Measurements from ENCODE around the gene TMSB4X.
A peak's percentile ranks its signal among the peaks of the same experiment; 100 is the strongest.
"Not testable (repeated sequence)": the region's sequence is repeated elsewhere in the genome, so short reads cannot be mapped to it uniquely, and the experiment has no call there.

TMSB4X gene

GRCh38 chrX:12974796-12975669 lies at the start of gene TMSB4X:
Gene TMSB4X, plus strand, starts transcription at chrX:12975110.
- peak; percentile 68 for DNase-seq

DNA sequence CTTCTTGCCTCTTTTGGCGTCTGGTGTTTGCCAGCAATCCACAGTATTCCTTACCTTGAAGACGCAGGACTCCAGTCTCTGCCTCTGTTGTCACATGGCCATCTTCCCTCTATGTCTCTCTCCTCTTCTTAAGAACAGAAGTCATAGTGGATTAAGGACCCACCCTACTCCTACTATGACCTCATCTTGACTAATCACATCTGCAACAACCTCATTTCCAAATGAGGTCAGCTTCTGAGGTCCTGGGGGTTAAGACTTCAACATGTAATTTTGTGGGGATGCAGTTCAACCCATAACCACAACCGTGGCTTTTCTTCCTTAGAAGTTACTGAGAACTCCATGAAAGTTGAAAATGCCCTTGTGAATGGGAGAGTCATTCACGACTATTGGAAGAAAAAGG lies 45.2 kb upstream of the TMSB4X start:
- no peak for DNase-seq

GRCh38 chrX:12930150-12930549 lies 44.8 kb upstream of the TMSB4X start:
- no peak for DNase-seq

- no peak for DNase-seq
Observed at GRCh38 chrX:12932244-12932643, 42.7 kb upstream of the TMSB4X start.

- DNase-seq: no peak
Observed at GRCh38 chrX:12934850-12935249, 40.1 kb upstream of the TMSB4X start.

DNA sequence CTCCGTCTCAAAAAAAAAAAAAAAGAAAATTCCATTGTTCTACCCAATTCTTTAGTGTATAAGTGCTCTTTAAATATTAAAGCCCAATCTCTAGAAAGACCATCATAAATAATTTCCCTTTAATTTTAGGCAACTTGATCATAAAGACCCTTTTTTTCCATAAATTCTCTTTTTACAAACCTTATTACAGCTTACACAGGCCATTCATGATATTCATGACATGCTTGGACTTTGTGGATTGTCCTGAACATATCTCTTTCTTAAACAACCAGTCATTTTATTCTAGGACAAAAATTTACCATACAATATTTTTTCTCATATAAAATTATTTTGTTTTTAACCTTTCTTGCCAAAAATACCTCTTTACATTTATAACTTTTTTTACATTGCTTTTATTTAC lies 38.0 kb upstream of the TMSB4X start:
- no peak for DNase-seq

GRCh38 chrX:12940471-12940870 lies 34.4 kb upstream of the TMSB4X start:
- DNase-seq: not testable (repeated sequence)

DNA sequence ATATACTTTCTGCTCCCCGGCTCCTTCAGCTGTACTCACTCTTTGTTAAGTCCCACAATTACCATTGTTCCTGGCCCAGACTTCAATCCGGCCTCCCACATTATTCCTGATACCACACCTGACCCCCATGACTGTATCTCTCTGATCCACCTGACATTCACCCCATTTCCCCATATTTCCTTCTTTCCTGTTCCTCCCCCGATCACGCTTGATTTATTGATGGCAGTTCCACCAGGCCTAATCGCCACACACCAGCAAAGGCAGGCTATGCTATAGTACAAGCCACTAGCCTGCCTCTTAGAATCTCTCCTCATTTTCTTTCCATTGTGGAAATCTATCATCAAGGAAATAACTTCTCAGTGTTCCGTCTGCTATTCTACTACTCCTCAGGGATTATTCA lies 31.3 kb upstream of the TMSB4X start:
- DNase-seq: not testable (repeated sequence)

DNA sequence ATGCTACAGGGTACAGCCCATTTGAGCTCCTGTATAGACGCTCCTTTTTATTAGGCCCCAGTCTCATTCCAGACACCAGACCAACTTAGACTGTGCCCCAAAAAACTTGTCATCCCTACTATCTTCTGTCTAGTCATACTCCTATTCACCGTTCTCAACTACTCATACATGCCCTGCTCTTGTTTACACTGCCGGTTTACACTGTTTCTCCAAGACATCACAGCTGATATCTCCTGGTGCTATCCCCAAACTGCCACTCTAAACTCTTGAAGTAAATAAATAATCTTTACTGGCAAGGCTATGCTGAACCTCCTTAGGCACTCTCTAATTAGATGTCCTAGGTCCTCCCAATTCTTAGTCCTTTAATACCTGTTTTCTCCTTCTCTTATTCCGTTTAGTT lies 30.5 kb upstream of the TMSB4X start:
- not testable (repeated sequence) for DNase-seq

DNA sequence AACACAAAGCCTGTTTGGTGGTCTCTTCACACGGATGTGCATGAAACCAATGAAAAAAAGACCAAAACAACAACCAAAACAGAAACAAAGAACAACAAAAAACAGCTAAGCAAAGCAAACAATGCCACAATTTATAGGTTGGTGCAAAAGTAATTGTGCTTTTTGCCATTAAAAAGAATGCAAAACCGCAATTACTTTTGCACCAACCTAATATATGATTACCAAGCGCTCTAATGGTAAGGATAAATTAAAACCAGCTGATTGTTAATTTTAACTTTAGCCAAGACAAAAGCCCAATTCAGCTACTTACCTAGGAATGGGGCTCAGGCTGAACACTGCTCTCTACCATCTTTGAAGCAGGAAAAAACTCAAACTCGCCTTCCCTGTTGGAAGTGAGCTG lies 29.4 kb upstream of the TMSB4X start:
- DNase-seq: no peak

GRCh38 chrX:12946406-12946805 lies 28.5 kb upstream of the TMSB4X start:
- no peak for DNase-seq

- peak; percentile 68 for DNase-seq
Observed at GRCh38 chrX:12946838-12947544, 27.9 kb upstream of the TMSB4X start.

GRCh38 chrX:12947545-12948235 lies 27.2 kb upstream of the TMSB4X start:
- DNase-seq: no peak

GRCh38 chrX:12948495-12948894 lies 26.4 kb upstream of the TMSB4X start:
- DNase-seq: no peak

DNA sequence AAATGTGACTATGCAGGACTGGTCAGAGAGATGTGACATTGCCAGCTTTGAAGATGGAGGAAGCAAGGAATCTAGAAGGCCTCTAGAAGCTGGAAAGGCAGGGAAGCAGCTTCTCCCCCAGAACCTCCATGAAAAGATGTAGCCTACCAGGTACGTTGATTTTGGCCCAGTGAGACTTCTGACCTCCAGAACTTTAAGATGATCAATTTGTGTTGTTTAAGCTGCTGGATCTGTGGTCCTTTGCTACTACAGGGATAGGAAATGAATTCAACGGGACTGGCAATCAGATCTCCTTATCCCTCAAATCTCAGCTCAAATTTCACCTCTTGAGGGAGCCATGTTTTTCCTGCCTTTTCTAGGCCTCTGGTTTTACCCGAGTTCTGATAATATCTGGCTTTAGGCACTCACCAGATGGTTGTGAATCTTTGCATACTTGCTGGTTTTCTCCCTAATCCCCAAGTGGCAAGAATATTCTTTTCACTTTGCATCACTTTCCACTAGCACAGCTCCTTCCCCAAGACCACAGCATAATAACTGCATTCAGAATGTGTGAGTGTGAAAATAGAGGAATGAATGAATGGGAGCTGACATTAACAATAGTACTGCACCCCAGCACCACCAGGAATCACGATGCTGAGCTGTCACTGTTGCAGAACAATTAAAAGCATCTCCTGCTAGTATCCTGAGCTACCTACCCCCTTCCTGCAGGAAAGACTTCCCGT lies 25.5 kb upstream of the TMSB4X start:
- no peak for DNase-seq

GRCh38 chrX:12949927-12950656 lies 24.8 kb upstream of the TMSB4X start:
- DNase-seq: peak; percentile 73

GRCh38 chrX:12950851-12951594 lies 23.9 kb upstream of the TMSB4X start:
- peak; percentile 54 for DNase-seq

- DNase-seq: no peak
Observed at GRCh38 chrX:12951595-12951975, 23.3 kb upstream of the TMSB4X start.

DNA sequence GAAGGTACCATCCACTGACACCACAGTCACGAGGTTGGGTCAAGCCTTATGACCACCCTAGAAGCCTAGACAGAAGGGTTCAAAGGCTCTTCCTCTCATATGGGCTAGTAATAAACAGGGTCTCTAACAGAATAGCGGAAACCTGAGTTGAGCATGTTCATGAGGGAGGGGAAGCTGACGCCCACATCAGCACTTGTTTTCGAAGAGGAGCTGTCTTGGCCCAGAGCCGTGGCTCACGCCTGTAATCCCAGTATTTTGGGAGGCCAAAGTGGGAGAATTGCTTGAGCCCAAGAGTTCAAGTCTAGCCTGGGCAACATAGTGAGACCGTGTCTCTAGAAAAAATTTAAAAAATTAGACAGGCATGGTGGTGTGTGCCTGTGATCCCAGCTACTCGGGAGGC lies 21.5 kb upstream of the TMSB4X start:
- DNase-seq: no peak

DNA sequence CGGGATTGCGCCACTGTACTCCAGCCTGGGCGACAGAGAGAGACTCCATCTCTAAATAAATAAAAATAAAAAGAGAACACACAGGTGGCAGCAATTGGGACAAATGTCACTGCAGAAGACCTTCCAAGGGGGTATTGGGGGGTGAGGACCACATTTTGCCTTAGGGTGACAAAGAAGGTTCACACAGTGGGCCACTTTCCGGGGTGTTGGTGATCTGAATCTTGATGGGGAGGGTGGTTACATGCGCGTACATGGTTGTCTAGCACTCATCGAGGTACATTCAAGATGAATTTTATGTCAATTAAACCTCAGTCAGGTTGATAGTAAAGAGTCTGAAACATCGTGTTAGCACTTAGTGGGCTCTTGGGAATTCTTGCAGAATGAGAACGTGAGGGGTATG lies 20.5 kb upstream of the TMSB4X start:
- no peak for DNase-seq

DNA sequence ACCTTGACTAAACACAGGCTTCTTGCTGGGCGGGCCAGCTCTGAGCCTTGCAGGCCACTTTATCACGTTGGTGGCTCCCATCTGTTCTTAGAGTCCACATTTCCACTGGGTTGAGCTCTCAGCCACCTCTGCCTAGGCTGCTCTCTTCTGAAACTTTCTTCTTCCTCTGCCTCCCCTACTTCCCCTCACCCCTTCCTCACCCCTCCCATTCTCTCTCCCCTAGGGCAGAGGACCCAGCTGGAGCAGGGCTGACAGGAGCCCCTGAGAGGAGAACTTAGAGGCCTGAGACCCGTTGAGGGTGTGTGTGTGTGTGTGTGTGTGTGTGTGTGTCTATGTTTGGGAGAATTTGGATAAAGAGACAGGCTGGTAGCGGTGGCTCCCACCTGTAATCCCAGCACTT lies 19.9 kb upstream of the TMSB4X start:
- DNase-seq: no peak

Measured in activated T-cell treated with anti-CD3 and anti-CD28 coated beads for 4 hours (primary cell).